Ovary (tissue), 3 donors: ENCODE measurements around the gene EIF4E1B.

Experiments used
- CTCF ChIP-seq, 3 donors: fragments of 450-650 bp in 2 of 3; fragments of 200-600 bp in 1 of 3; IDR thresholded peaks; one replicate each; pipeline versions ENCODE4 v1.5.1 to v1.8.0; 2016 to 2022; ENCODE audit warnings: antibody characterized with exemption in 3 of 3, mild to moderate bottlenecking in 1 of 3
- EP300 ChIP-seq: sonication (generic); formaldehyde crosslinking; IDR thresholded peaks from one replicate; pipeline ENCODE4 v1.6.1; 2017; ENCODE audit warnings: antibody characterized with exemption
- POLR2A ChIP-seq: fragments of 450-650 bp; IDR thresholded peaks from one replicate; pipeline ENCODE4 v1.6.1; 2017; ENCODE audit warnings: antibody characterized with exemption, mild to moderate bottlenecking, moderate library complexity
- donor health status: DM: no; HTN: no; CAD: no.

- TF ChIP-seq CTCF (IDR thresholded peaks at IDR 0.05) (no peak), POLR2A (no peak), EP300 (no peak)
Measured at GRCh38 chr5:176608142-176608705, 22.3 kb upstream of the EIF4E1B start.
